ENCODE measurements around the gene INO80B.
A peak's percentile ranks its signal among the peaks of the same experiment; 100 is the strongest.

The INO80B gene

DNA sequence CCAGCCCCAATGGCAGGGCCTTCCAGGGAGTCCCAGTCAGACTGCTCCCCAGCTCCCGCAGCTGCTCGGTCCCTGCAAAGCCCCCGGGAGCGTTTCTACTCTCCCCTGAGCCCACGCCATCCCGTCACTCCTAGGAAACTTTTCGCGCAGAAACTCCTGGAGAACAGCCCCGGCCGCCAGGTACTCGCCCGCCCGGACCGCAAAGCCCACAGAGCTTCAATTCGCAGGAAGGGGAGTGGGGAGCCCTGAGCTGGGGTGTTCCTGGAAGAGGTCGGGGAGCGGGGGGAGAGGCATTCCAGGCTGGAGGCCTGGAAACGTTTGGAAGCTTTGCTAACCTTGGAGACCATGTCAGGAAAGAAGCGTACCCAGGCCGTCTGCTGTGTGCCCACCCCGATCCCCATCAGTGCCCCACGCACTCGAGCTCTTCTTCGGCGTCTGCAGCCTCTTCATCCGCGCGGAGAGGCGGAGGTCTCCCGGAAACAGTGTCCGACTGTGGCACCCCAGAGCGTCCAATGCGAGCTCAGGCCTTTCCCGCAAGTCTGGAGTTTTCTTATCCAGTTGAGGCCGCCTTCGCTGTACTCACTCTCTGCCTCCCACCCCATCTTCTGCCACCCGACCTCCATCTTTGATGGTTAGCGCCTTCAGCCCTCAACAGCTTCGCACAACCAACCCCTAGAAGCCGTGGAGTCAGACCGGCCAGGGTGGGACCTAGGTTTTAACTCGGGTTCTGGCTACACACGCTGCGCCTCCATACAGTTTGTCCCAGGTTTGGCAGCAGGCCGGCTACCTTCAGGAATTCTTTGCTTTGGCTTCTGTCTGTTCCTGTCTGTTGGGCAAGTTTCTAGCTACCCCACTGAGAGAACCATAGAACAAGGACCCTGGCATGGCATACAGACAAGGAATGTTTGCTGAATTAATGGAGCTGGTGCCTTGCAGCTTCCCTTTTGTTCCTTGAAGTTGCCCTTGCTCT lies 48.9 kb downstream of the INO80B start:
- DNase-seq = no peak

- no peak for DNase-seq
Measured at GRCh38 chr2:74504591-74504990, 49.7 kb downstream of the INO80B start.

GRCh38 chr2:74505448-74506246 lies 50.8 kb downstream of the INO80B start:
- no peak for DNase-seq

DNA sequence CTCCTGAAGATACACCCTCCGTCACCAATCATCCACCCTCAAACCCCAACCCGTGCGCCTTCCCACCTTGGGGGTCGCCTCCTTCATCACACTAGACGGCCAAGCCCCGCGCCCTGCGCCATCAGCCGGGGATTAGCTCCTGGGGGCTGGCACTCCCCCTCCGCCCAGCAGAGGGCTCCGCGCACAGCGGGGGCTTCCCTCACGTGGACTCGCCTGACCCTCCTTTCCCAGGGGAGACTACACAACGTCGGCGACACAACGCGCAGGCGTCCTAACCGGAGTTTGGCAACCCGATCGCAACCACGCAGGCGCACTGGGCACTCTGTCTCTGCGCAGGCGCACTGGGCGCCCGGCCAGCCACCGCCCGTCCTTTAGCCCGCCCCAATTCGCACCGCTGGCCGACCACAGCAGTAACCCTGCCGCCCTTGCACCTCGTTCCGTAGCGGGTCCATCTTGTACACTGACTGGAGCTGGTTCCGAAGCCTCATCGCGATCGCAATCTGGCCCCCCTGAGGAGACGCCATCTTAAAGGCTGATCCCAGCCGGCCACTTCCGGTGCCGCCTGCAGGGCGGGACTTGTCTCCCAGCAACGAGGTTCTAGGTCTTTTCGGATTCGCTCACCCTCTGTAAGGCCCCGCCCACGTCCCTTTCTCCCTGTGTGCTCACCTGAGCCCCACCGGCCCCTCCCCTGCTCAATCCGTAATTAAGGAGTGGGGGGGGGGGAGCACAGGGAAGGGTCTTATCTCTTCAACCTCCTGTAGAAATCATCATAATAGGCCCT lies 52.4 kb downstream of the INO80B start, which contains the start of gene PCGF1:
Gene PCGF1, minus strand, starts transcription at position 551 of the 781 bp plus-strand sequence. Its CDS starts 27 bp downstream, at position 524.
- DNase-seq = peak; percentile 100
